D721Med (cell line): ENCODE results near the gene P2RY6.

Source experiments
- DNase-seq: peaks from one replicate; pipeline ENCODE4 v3.0.0; 2011; ENCODE audit warnings: low spot score; ENCODE audit not compliant: insufficient read length
- FAIRE-seq: peaks from 2 replicates; lab custom pipeline; 2011; peaks lifted over from hg19 to GRCh38; lab: Jason Lieb, UNC
- TF ChIP-seq, protein P1 (sequence below): IDR thresholded peaks from 2 replicates; pipeline ENCODE4 v1.5.1; 2012; ENCODE audit warnings: mild to moderate bottlenecking, control low read depth; ENCODE audit not compliant: insufficient read depth; ENCODE audit errors: missing control alignments

P2RY6 gene

DNA sequence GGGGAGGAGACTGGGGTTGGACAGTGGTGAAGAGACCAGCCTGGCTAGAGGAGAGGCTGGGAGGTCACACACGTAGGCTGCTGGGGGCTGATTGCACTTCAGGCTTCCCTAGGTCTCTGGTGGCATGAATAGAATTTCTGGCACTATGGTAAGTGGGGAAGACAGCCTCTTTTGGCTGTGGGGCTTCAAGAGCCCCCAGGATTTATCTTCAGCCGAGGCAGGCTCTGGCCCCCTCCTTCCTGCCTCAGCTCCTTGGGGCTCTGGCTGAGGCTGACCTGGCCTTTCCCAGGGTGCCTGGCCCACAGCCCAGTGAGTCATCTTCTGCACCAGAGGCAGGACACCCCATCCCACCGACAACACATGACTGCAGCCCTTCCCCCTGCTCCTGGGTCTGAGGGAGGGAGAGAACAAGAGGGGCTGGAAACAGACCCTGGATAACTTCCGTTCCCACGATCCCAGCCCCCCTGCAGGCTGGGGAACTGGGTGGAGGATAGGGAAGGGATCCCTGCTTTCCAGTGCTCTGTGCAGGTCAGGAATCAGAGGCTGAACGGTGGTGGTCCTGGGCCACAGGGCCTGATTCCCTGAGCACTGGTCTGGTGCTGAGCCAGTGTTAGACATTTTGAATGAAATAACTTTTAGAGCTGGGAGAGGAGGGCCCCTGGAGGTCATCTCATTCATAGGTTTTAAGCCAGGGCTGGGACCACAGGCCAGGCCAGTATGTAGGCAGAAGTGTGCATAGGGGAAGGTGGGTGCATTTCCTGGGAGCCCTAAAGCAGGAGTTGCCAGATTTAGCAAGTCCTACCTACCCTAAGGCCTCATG, 62.5 kb downstream of the P2RY6 start:
- TF ChIP-seq, protein P1, sequence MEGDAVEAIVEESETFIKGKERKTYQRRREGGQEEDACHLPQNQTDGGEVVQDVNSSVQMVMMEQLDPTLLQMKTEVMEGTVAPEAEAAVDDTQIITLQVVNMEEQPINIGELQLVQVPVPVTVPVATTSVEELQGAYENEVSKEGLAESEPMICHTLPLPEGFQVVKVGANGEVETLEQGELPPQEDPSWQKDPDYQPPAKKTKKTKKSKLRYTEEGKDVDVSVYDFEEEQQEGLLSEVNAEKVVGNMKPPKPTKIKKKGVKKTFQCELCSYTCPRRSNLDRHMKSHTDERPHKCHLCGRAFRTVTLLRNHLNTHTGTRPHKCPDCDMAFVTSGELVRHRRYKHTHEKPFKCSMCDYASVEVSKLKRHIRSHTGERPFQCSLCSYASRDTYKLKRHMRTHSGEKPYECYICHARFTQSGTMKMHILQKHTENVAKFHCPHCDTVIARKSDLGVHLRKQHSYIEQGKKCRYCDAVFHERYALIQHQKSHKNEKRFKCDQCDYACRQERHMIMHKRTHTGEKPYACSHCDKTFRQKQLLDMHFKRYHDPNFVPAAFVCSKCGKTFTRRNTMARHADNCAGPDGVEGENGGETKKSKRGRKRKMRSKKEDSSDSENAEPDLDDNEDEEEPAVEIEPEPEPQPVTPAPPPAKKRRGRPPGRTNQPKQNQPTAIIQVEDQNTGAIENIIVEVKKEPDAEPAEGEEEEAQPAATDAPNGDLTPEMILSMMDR: peak; percentile 11
- FAIRE-seq: no peak
- DNase-seq: no peak

DNA sequence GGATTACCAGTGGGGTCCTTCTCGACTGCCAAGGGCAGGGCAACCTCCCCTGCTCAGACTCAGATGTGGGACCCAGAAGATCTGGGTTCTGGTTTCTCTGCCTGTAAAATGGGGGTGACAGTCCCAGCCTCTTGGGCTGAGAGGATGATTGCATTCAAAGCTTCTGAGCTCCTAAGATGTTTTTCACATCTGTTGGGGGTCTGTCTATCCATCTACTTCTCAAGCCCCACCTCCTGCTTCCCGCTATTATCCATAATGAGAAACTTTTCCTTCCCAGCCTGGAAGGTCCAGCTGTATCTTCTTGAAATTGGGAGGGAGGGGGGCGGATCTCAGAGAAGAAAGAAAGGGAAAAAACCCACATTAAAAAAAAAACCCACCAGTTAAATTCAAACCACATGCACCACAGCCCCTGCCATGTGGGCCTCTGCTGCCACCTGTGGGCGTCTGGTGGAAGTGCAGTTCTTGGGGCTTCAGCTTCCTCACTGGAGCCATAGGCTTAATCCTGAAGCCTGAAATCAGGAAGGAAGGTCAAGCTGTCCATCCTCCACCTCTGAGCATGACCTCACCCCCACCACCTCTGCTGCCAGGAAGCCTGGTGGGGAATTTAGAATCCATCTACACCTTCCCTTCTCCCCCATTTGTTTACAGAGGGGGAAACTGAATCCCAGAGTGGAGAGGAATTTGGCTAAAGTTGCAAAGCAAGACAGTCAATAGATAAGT, 63.2 kb downstream of the P2RY6 start:
- TF ChIP-seq, protein P1: peak; percentile 92
- no peak for FAIRE-seq
- peak; percentile 85 for DNase-seq

DNA sequence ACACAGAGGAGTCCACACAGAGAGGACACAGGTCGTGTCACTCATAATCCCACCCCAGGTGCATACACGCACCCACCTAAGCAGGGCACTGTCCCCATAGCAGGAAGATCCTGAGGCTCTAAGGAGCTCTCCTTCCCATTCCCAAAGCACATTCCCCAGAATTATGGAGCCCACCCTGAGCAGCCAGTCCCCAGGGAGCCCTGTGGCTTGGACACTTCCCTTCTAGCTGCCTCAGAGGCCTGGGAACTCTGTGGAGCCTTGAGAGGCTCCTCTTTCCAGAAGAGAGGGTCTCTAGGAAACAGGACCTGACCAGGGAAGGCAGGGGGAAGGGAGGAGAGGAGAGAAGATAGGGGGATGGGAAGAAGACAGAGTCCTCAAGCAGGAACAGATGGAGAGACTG, 65.7 kb downstream of the P2RY6 start:
- TF ChIP-seq, protein P1: no peak
- DNase-seq (no peak), FAIRE-seq (no peak)

DNA sequence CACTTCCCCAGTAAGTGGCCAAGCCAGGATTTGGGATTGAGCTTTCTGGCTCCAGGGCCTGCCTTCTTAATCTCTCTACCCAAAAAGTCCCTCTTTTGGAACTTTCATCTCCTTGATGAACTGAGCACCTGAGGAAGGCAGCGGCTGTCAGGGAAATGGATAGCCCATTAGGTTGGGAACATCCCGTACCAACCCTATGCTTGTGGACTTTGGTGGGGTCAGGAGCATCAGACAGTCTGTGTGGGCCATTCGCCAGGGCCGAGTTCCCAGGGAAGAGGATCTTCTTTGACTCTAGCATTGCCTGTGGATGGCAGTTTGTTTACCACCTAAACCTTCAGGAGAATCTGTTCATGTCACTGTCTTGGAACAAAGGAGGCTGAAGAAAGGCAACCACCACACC, 66.1 kb downstream of the P2RY6 start:
- TF ChIP-seq, protein P1: no peak
- no peak for FAIRE-seq

DNA sequence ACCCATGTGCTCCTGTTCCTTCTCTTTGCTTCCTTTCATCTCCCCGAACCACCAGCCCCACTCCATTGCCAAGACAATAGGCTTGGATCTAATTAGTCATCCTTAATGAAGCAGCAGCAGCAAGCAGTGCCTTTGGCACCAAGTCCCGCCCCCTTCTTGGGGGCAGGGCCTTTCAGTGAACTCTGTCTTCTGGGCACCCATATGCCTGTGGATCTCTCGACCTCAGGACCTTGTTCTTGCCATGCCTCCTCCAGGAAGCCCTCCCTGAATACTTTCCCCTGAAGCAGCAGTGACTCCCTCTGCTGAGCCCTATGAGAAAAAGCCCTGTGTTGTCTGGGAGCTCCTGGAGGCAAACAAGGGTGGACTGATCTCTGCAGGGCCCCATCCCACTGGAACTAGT, 68.0 kb downstream of the P2RY6 start:
- FAIRE-seq (no peak), DNase-seq (no peak)
- TF ChIP-seq, protein P1: no peak

More for the DNA sequence above, 66.1 kb downstream of the P2RY6 start:
- DNase-seq: no peak

DNA sequence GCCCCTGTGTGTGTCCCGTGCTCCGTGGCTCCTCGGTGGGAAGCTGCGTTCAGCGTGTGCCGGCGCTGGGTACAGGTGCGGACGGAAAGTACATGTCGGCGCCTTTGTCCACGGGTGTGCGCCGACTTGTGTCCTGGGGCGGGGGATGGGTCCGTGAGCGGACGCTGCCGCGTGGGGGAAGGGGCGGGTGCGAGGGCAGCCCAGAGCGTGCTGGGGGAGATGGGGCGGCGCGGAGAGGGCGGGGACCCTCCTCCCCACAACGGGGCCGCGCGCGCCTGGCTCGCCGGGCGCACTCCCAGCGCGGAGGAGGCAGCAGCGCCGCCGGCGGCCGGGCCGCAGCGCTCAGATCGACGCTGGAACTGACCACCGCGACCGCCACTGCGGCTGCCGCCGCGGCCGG, 70.5 kb downstream of the P2RY6 start:
- no peak for FAIRE-seq
- no peak for DNase-seq
- TF ChIP-seq, protein P1: no peak
